SK-N-SH (cell line): ENCODE data around the gene ELMOD1. TPM values are rescaled to one million over a fixed set of nuclear protein-coding genes. Genes with fewer than 3 reads are reported as not detected.

ENCODE experiments used
- CTCF ChIA-PET: fragments of 300-600, 350-600 bp; formaldehyde crosslinking; extraction: SDS; loops from one replicate; lab custom pipeline; 2021; lab: Yijun Ruan, JAX
- POLR2A ChIA-PET: fragments of 350-600 bp; sonication (Branson Sonifier 250); formaldehyde crosslinking; extraction: SDS; loops from one replicate; lab custom pipeline; 2020; ENCODE audit warnings: antibody characterized with exemption, inconsistent platforms; lab: Yijun Ruan, JAX
- DNase-seq: peaks from one replicate; pipeline ENCODE4 v3.0.0; 2012
- H2AFZ ChIP-seq: fragments of 200-600 bp; sonication (generic); 2 replicates; pipeline ENCODE4 v1.8.1; 2016; ENCODE audit warnings: antibody characterized with exemption, mild to moderate bottlenecking, low read depth
- H3F3A ChIP-seq: fragments of 200-600 bp; sonication (generic); replicated peaks from 2 replicates; pipeline ENCODE3; 2016; ENCODE audit warnings: antibody characterized with exemption, mild to moderate bottlenecking; ENCODE audit not compliant: insufficient read depth
- H3K27ac ChIP-seq, 2 experiments: fragments of 200-500 bp in 1 of 2; fragments of 200-600 bp in 1 of 2; sonication (Bioruptor generic) in 1 of 2; sonication (generic), shearing (Covaris generic) in 1 of 2; 2 replicates each; pipeline versions ENCODE4 v1.5.1 to v1.6.1; 2014 to 2016; ENCODE audit warnings: low read depth in 2 of 2, inconsistent platforms in 1 of 2, low read length in 1 of 2, mild to moderate bottlenecking in 1 of 2, mixed read lengths in 1 of 2
- H3K27me3 ChIP-seq: fragments of 200-600 bp; sonication (generic), shearing (Covaris generic); 2 replicates; pipeline ENCODE4 v1.6.1; 2016; ENCODE audit warnings: mixed run types; ENCODE audit not compliant: insufficient read depth
- H3K36me3 ChIP-seq, 2 experiments: fragments of 200-500 bp in 1 of 2; fragments of 200-600 bp in 1 of 2; sonication (Bioruptor generic) in 1 of 2; sonication (generic) in 1 of 2; replicated peaks in 1 of 2; 2 replicates each; pipeline versions ENCODE3 to v1.5.1; 2014 to 2016; ENCODE audit warnings: low read length in 1 of 2, mild to moderate bottlenecking in 1 of 2; ENCODE audit not compliant: insufficient read depth in 2 of 2, control insufficient read depth in 1 of 2
- H3K4me1 ChIP-seq, 2 experiments: fragments of 200-500 bp in 1 of 2; fragments of 200-600 bp in 1 of 2; sonication (Bioruptor generic) in 1 of 2; sonication (generic), shearing (Covaris generic) in 1 of 2; 2 replicates each; pipeline versions ENCODE4 v1.5.1 to v1.6.1; 2014 to 2016; ENCODE audit warnings: low read depth in 1 of 2, low read length in 1 of 2, mixed run types in 1 of 2; ENCODE audit not compliant: insufficient read depth in 2 of 2, control insufficient read depth in 1 of 2
- H3K4me2 ChIP-seq: fragments of 200-600 bp; sonication (generic), shearing (Covaris generic); 2 replicates; pipeline ENCODE4 v1.6.1; 2017; ENCODE audit warnings: mixed run types
- H3K4me3 ChIP-seq, 2 experiments: fragments of 200-500 bp in 1 of 2; fragments of 200-600 bp in 1 of 2; sonication (Bioruptor generic) in 1 of 2; sonication (generic), shearing (Covaris generic) in 1 of 2; 2 replicates each; pipeline versions ENCODE4 v1.5.1 to v1.8.1; 2014 to 2016; ENCODE audit warnings: low read depth in 2 of 2, inconsistent platforms in 1 of 2, low read length in 1 of 2, mild to moderate bottlenecking in 1 of 2, mixed read lengths in 1 of 2, moderate library complexity in 1 of 2
- H3K79me2 ChIP-seq: fragments of 200-600 bp; sonication (generic); 2 replicates; pipeline ENCODE4 v1.8.1; 2017; ENCODE audit warnings: mild to moderate bottlenecking; ENCODE audit not compliant: insufficient read depth
- H3K9ac ChIP-seq: fragments of 200-600 bp; sonication (generic); 2 replicates; pipeline ENCODE4 v1.6.1; 2017; ENCODE audit warnings: mixed run types
- H3K9me2 ChIP-seq: fragments of 200-600 bp; sonication (generic); 2 replicates; pipeline ENCODE4 v1.6.1; 2017; ENCODE audit warnings: mixed run types
- H3K9me3 ChIP-seq: fragments of 200-600 bp; sonication (generic); 2 replicates; pipeline ENCODE4 v1.6.1; 2017; ENCODE audit warnings: mixed run types, mild to moderate bottlenecking, moderate library complexity
- H4K20me1 ChIP-seq: fragments of 200-600 bp; sonication (generic); 2 replicates; pipeline ENCODE4 v1.6.1; 2017; ENCODE audit warnings: mild to moderate bottlenecking, mixed run types; ENCODE audit not compliant: insufficient read depth
- EP300 ChIP-seq, 2 experiments: IDR thresholded peaks; 2 replicates each; pipeline versions ENCODE4 v1.4.0 to v1.6.1; 2012; ENCODE audit warnings: borderline replicate concordance in 1 of 2, low read depth in 1 of 2, low read length in 1 of 2
- GABPA ChIP-seq: IDR thresholded peaks from 2 replicates; pipeline ENCODE4 v1.4.0; 2012; ENCODE audit warnings: low read depth, mild to moderate bottlenecking
- NFIC ChIP-seq: IDR thresholded peaks from 2 replicates; pipeline ENCODE4 v1.4.0; 2012; ENCODE audit warnings: borderline replicate concordance
- POLR2AphosphoS5 ChIP-seq: IDR thresholded peaks from 2 replicates; pipeline ENCODE4 v1.6.1; 2012; ENCODE audit warnings: low read depth, low read length
- RFX5 ChIP-seq: IDR thresholded peaks from 2 replicates; pipeline ENCODE4 v1.6.1; 2012; ENCODE audit warnings: mild to moderate bottlenecking, improper control_type of control experiment, low read length
- RXRA ChIP-seq: IDR thresholded peaks from 2 replicates; pipeline ENCODE4 v1.4.0; 2012; ENCODE audit warnings: low read depth, mild to moderate bottlenecking, borderline replicate concordance
- TAF1 ChIP-seq: IDR thresholded peaks from 2 replicates; pipeline ENCODE4 v1.6.1; 2012; ENCODE audit warnings: low read depth, mild to moderate bottlenecking, low read length, moderate library complexity, borderline replicate concordance
- TEAD4 ChIP-seq: IDR thresholded peaks from 2 replicates; pipeline ENCODE4 v1.4.0; 2012; ENCODE audit warnings: mild to moderate bottlenecking, borderline replicate concordance; ENCODE audit not compliant: insufficient read depth
- YY1 ChIP-seq: IDR thresholded peaks from 2 replicates; pipeline ENCODE4 v1.4.0; 2012; ENCODE audit warnings: low read depth, mild to moderate bottlenecking
- WGBS: methylation state at CpG from one replicate; pipeline ENCODE4 v1.1.6; 2017; ENCODE audit warnings: low lambda C conversion rate; 5-methylcytosine and 5-hydroxymethylcytosine counted together
- polyA plus RNA-seq, 3 experiments: library from polyadenylated mRNA; depleted of rRNA; stranded (reverse); fragments of >200 nt; gene quantifications; 2 replicates each; pipeline ENCODE4 v1.2.3, GENCODE V29; 2012
- TF ChIP-seq, protein P1 (sequence below): fragments of 150-350 bp; IDR thresholded peaks from 2 replicates; pipeline ENCODE4 v1.6.1; 2017; ENCODE audit warnings: antibody characterized with exemption, low read length, low read depth, borderline replicate concordance
- TF ChIP-seq, protein P2 (sequence below): IDR thresholded peaks from 2 replicates; pipeline ENCODE4 v1.4.0; 2012; ENCODE audit warnings: low read depth
- TF ChIP-seq, protein P3 (sequence below): IDR thresholded peaks from 2 replicates; pipeline ENCODE4 v1.4.0; 2012; ENCODE audit warnings: low read depth, borderline replicate concordance

Gene ELMOD1
- polyA plus RNA-seq, 1 of the 3 experiments (the other 2 are of a cell fraction) = not detected

DNA sequence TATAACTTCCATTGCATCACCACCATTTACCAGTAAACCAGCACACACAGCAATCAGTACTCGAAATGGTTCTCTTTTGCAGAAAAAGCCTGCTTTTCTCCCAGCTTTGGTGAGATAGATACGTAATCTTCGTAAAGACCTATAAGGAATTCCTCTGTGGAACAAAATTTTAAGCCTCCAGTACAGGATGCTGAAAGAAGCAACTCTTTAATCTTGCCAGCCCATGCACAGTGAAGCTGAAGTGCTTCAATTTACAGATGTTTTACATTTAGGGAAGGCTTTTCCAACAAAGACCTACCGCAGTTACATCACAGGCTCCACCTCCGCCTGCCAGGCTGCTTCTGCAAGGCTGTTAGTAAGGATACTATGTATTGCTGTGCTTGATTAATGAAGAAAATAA lies 1.9 kb downstream of the ELMOD1 start:
- no peak overlapping the region for H3K9ac ChIP-seq
- H3K4me2 ChIP-seq = no peak overlapping the region
- no peak overlapping the region for H3K4me3 ChIP-seq
- no peak overlapping the region for H3K27ac ChIP-seq
- ChIA-PET CTCF (interaction anchor here (1.2 to 1.3 kb wide), 3 partner anchors 17 to 44 kb away, joined by 3 to 5 read pairs (median 5); no protein-coding TSS in a partner anchor), POLR2A (no interaction called here)
- DNase-seq = no peak
- 11% methylated on average over 5 of the region's 5 CpGs for WGBS
- H2AFZ ChIP-seq = no peak overlapping the region
- TF ChIP-seq, protein P1, sequence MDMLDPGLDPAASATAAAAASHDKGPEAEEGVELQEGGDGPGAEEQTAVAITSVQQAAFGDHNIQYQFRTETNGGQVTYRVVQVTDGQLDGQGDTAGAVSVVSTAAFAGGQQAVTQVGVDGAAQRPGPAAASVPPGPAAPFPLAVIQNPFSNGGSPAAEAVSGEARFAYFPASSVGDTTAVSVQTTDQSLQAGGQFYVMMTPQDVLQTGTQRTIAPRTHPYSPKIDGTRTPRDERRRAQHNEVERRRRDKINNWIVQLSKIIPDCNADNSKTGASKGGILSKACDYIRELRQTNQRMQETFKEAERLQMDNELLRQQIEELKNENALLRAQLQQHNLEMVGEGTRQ = no peak
- H3K9me3 ChIP-seq = no peaks in the 10 kb centered on the region
- no peaks in the 10 kb centered on the region for H3K79me2 ChIP-seq
- no peaks in the 10 kb centered on the region for H3F3A ChIP-seq
- no peaks in the 10 kb centered on the region for H3K9me2 ChIP-seq
- H4K20me1 ChIP-seq = no peaks in the 10 kb centered on the region
- H3K36me3 ChIP-seq = no peaks in the 10 kb centered on the region
- peaks cover 40% of the 10 kb centered on the region for H3K27me3 ChIP-seq
- H3K4me1 ChIP-seq = peaks cover 4 to 15% of the 10 kb centered on the region in 2 experiments; a peak in 1 of 4 replicates

DNA sequence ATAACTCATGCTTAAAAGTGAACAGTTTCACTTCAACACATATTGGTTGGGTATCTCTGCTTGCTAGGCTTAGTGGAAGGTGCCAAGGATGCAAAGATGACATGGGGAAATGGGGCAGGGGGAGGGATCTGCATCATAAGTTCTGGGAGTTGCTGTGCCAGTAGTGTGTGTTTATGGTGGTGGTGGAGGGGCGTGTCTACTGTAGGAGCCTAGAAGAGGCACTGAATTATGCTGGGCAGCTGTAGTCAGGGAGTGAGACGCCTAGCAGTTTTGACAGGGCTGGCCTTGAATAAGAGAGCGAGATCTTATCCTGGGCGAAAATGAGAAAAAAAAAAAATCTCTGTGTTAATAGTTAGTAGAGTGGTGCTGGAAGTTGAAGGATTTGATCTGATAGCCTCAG lies 3.0 kb downstream of the ELMOD1 start:
- Histone ChIP-seq H3K9ac (no peak overlapping the region), H3K4me3 (no peak overlapping the region), H3K4me1 (peaks cover 4 to 15% of the 10 kb centered on the region in 2 experiments; a peak in 1 of 4 replicates)
- no peak for TF ChIP-seq EP300 (IDR thresholded peaks at IDR 0.05; ENCODE audit: borderline replicate concordance in 1 of 2, low read depth in 1 of 2, low read length in 1 of 2)
- TF ChIP-seq TEAD4 = no peak
- TF ChIP-seq POLR2AphosphoS5 = no peak
- TF ChIP-seq TAF1 = no peak
- no peak for TF ChIP-seq YY1
- no peak for TF ChIP-seq NFIC
- TF ChIP-seq, protein P2, sequence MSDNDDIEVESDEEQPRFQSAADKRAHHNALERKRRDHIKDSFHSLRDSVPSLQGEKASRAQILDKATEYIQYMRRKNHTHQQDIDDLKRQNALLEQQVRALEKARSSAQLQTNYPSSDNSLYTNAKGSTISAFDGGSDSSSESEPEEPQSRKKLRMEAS = no peak
- no peak for TF ChIP-seq GABPA
- TF ChIP-seq, protein P1 = no peak
- no peak for TF ChIP-seq RFX5
- TF ChIP-seq RXRA = no peak
- TF ChIP-seq, protein P3, sequence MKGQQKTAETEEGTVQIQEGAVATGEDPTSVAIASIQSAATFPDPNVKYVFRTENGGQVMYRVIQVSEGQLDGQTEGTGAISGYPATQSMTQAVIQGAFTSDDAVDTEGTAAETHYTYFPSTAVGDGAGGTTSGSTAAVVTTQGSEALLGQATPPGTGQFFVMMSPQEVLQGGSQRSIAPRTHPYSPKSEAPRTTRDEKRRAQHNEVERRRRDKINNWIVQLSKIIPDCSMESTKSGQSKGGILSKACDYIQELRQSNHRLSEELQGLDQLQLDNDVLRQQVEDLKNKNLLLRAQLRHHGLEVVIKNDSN = no peak
- TF ChIP-seq, all 33 proteins: peak for 0
- no peaks in the 10 kb centered on the region for H3K79me2 ChIP-seq
- 22% methylated on average over 4 of the region's 4 CpGs for WGBS
- H2AFZ ChIP-seq = no peak overlapping the region
- no peaks in the 10 kb centered on the region for H4K20me1 ChIP-seq
- no peaks in the 10 kb centered on the region for H3F3A ChIP-seq
- DNase-seq = no peak
- no peak overlapping the region for H3K4me2 ChIP-seq
- no peak overlapping the region for H3K27ac ChIP-seq
- ChIA-PET CTCF (interaction anchor here (0.8 to 1.2 kb wide), 5 partner anchors 17 to 177 kb away, joined by 3 to 5 read pairs (median 4); no protein-coding TSS in a partner anchor), POLR2A (no interaction called here)
- no peaks in the 10 kb centered on the region for H3K9me3 ChIP-seq
- no peaks in the 10 kb centered on the region for H3K36me3 ChIP-seq
- no peaks in the 10 kb centered on the region for H3K9me2 ChIP-seq
- H3K27me3 ChIP-seq = peaks cover 40% of the 10 kb centered on the region
